GM23338 (cell line): ENCODE measurements around the gene ROBO1. TPM values are rescaled to one million over a fixed set of nuclear protein-coding genes. Genes with fewer than 3 reads are reported as not detected.

Source experiments
- ATAC-seq: fragments of 200-7000 bp; cut with Tn5 transposase; 3 replicates; pipeline ENCODE4 v1.9.1; 2020
- DNase-seq: peaks from one replicate; pipeline ENCODE4 v3.0.0-alpha.2; 2015; ENCODE audit warnings: low spot score
- H2AFZ ChIP-seq: fragments of 200-600 bp; sonication (generic); 2 replicates; pipeline ENCODE4 v1.8.0; 2016; ENCODE audit warnings: antibody characterized with exemption, mild to moderate bottlenecking, moderate library complexity
- H3F3A ChIP-seq: fragments of 200-600 bp; sonication (generic); replicated peaks from 2 replicates; pipeline ENCODE4 v1.8.0; 2017; ENCODE audit warnings: antibody characterized with exemption, mixed run types, low read depth
- H3K27ac ChIP-seq: fragments of 200-600 bp; sonication (generic); 2 replicates; pipeline ENCODE4 v1.6.1; 2016; ENCODE audit warnings: low read depth
- H3K27me3 ChIP-seq: fragments of 200-600 bp; sonication (generic); 2 replicates; pipeline ENCODE4 v1.8.0; 2016; ENCODE audit warnings: mild to moderate bottlenecking, mixed run types, moderate library complexity; ENCODE audit not compliant: insufficient read depth
- H3K36me3 ChIP-seq: fragments of 200-600 bp; sonication (generic); 2 replicates; pipeline ENCODE4 v1.8.0; 2016; ENCODE audit warnings: mild to moderate bottlenecking; ENCODE audit not compliant: insufficient read depth
- H3K4me1 ChIP-seq: fragments of 200-600 bp; sonication (generic); 2 replicates; pipeline ENCODE4 v1.8.0; 2016; ENCODE audit warnings: mild to moderate bottlenecking, moderate library complexity; ENCODE audit not compliant: insufficient read depth
- H3K4me2 ChIP-seq: fragments of 200-600 bp; sonication (generic); 2 replicates; pipeline ENCODE4 v1.7.1; 2017; ENCODE audit warnings: mixed run types
- H3K4me3 ChIP-seq: fragments of 200-600 bp; sonication (generic); 2 replicates; pipeline ENCODE4 v1.6.1; 2016; ENCODE audit warnings: mixed run types
- H3K79me2 ChIP-seq: fragments of 200-600 bp; sonication (generic); replicated peaks from 2 replicates; pipeline ENCODE4 v1.8.0; 2017; ENCODE audit warnings: mild to moderate bottlenecking; ENCODE audit not compliant: insufficient read depth
- H3K9me2 ChIP-seq: fragments of 200-600 bp; sonication (generic); 2 replicates; pipeline ENCODE4 v1.8.0; 2017; ENCODE audit not compliant: insufficient read depth
- H4K20me1 ChIP-seq: fragments of 200-600 bp; sonication (generic); replicated peaks from 2 replicates; pipeline ENCODE4 v1.8.0; 2017; ENCODE audit warnings: mild to moderate bottlenecking; ENCODE audit not compliant: insufficient read depth
- H3K27ac Mint-ChIP-seq: 2 replicates; pipeline ENCODE4 v1.8.0; 2020; ENCODE audit warnings: inconsistent platforms, mild to moderate bottlenecking, moderate library complexity, mixed read lengths
- H3K27me3 Mint-ChIP-seq: 3 replicates; pipeline ENCODE4 v1.8.0; 2022; ENCODE audit warnings: low read depth, mild to moderate bottlenecking, moderate library complexity, mixed read lengths, inconsistent platforms; ENCODE audit not compliant: insufficient read depth, poor library complexity
- H3K36me3 Mint-ChIP-seq: 3 replicates; pipeline ENCODE4 v1.8.0; 2021; ENCODE audit warnings: low read depth, mild to moderate bottlenecking, inconsistent platforms, moderate library complexity, mixed read lengths
- H3K4me1 Mint-ChIP-seq: 3 replicates; pipeline ENCODE4 v1.8.0; 2020; ENCODE audit warnings: mild to moderate bottlenecking, inconsistent platforms, mixed read lengths
- H3K4me3 Mint-ChIP-seq: 3 replicates; pipeline ENCODE4 v1.8.0; 2021; ENCODE audit warnings: moderate library complexity, mild to moderate bottlenecking, inconsistent platforms, mixed read lengths
- H3K9me3 Mint-ChIP-seq: 3 replicates; pipeline ENCODE4 v1.8.0; 2020; ENCODE audit warnings: moderate library complexity, mild to moderate bottlenecking, inconsistent platforms, mixed read lengths
- CREB1 ChIP-seq: fragments of 250-450 bp; sonication (Bioruptor Pico); IDR thresholded peaks from 2 replicates; pipeline ENCODE4 v1.5.0; 2020; ENCODE audit warnings: low read depth, mild to moderate bottlenecking, moderate library complexity
- EZH2phosphoT487 ChIP-seq: fragments of 200-600 bp; sonication (generic); IDR thresholded peaks from one replicate; pipeline ENCODE4 v1.8.1; 2018; ENCODE audit warnings: antibody characterized with exemption; ENCODE audit not compliant: unreplicated experiment
- NANOG ChIP-seq: IDR thresholded peaks from 2 replicates; pipeline ENCODE4 v1.6.1; 2016; ENCODE audit warnings: antibody characterized with exemption, borderline replicate concordance
- REST ChIP-seq: IDR thresholded peaks from one replicate; pipeline ENCODE4 v1.6.1; 2018; ENCODE audit warnings: antibody characterized with exemption; ENCODE audit not compliant: unreplicated experiment
- ZNF331 ChIP-seq: fragments of 250-450 bp; sonication (Bioruptor Pico); IDR thresholded peaks from 2 replicates; pipeline ENCODE4 v1.5.0; 2020; ENCODE audit warnings: low read depth, mild to moderate bottlenecking, moderate library complexity
- polyA plus RNA-seq: library from polyadenylated mRNA; unstranded; fragments of >200 nt; fragmentation: Nextera tagmentation; extraction: Ambion mirVana; gene quantifications from 2 replicates; pipeline ENCODE4 v1.2.1, GENCODE V29; 2016
- total RNA-seq: library from RNA; depleted of rRNA; stranded (reverse); fragments of >200 nt; shearing (Covaris generic); gene quantifications from 2 replicates; pipeline ENCODE4 v1.2.3, GENCODE V29; 2014
- TF ChIP-seq, protein P1 (sequence below): IDR thresholded peaks from 2 replicates; pipeline ENCODE4 v1.6.1; 2016; ENCODE audit warnings: antibody characterized with exemption
- TF ChIP-seq, protein P2 (sequence below), 2 experiments: fragments of 200-600 bp in 1 of 2; sonication (generic) in 1 of 2; conservative IDR thresholded peaks; 2 replicates each; pipeline versions ENCODE4 v1.5.1 to v1.6.1; 2016 to 2017; ENCODE audit warnings: antibody characterized with exemption in 2 of 2, low read depth in 2 of 2, mild to moderate bottlenecking in 2 of 2, moderate library complexity in 1 of 2

Gene ROBO1
- total and polyA plus RNA-seq, 2 experiments from 2014 or later: 19.2 to 78.3 TPM

- TF ChIP-seq, protein P1, sequence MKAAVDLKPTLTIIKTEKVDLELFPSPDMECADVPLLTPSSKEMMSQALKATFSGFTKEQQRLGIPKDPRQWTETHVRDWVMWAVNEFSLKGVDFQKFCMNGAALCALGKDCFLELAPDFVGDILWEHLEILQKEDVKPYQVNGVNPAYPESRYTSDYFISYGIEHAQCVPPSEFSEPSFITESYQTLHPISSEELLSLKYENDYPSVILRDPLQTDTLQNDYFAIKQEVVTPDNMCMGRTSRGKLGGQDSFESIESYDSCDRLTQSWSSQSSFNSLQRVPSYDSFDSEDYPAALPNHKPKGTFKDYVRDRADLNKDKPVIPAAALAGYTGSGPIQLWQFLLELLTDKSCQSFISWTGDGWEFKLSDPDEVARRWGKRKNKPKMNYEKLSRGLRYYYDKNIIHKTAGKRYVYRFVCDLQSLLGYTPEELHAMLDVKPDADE: no peak
- TF ChIP-seq NANOG (no peak), ZNF331 (CRISPR knock-in tag) (no peak), REST (no peak), EZH2phosphoT487 (no peak)
Measured at GRCh38 chr3:79362571-79363270, 405.1 kb downstream of the ROBO1 start (continued).

- Histone ChIP-seq H3K4me3 (no peak overlapping the region), H3K27ac (no peak overlapping the region), H2AFZ (no peak overlapping the region), H3K79me2 (no peaks in the 10 kb centered on the region), H4K20me1 (no peaks in the 10 kb centered on the region), H3F3A (no peaks in the 10 kb centered on the region), H3K4me2 (no peak overlapping the region), H3K36me3 (no peaks in the 10 kb centered on the region), H3K9me2 (no peaks in the 10 kb centered on the region), H3K4me1 (no peaks in the 10 kb centered on the region), H3K27me3 (no peaks in the 10 kb centered on the region)
- TF ChIP-seq CREB1 (CRISPR knock-in tag): no peak
- TF ChIP-seq, protein P2, sequence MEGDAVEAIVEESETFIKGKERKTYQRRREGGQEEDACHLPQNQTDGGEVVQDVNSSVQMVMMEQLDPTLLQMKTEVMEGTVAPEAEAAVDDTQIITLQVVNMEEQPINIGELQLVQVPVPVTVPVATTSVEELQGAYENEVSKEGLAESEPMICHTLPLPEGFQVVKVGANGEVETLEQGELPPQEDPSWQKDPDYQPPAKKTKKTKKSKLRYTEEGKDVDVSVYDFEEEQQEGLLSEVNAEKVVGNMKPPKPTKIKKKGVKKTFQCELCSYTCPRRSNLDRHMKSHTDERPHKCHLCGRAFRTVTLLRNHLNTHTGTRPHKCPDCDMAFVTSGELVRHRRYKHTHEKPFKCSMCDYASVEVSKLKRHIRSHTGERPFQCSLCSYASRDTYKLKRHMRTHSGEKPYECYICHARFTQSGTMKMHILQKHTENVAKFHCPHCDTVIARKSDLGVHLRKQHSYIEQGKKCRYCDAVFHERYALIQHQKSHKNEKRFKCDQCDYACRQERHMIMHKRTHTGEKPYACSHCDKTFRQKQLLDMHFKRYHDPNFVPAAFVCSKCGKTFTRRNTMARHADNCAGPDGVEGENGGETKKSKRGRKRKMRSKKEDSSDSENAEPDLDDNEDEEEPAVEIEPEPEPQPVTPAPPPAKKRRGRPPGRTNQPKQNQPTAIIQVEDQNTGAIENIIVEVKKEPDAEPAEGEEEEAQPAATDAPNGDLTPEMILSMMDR (conservative IDR thresholded peaks at IDR 0.05; ENCODE audit: low read depth in 2 of 2): peak; percentile 73 to 76
- peak; percentile 69 for DNase-seq
- Mint-ChIP-seq H3K4me1 (peaks cover 16% of the 10 kb centered on the region), H3K9me3 (peaks cover 4% of the 10 kb centered on the region; the same call in 1 of the 3 replicates), H3K36me3 (no peaks in the 10 kb centered on the region), H3K27ac (no peak overlapping the region), H3K4me3 (no peak overlapping the region), H3K27me3 (no peaks in the 10 kb centered on the region)
- ATAC-seq: peak; percentile 55; the same call in 2 of the 3 replicates
Measured at GRCh38 chr3:79361748-79362378, 405.9 kb downstream of the ROBO1 start.
